ENCODE results near the gene SETD6. TPM values are rescaled to one million over a fixed set of nuclear protein-coding genes. Genes with fewer than 3 reads are reported as not detected.

The SETD6 gene, protein sequence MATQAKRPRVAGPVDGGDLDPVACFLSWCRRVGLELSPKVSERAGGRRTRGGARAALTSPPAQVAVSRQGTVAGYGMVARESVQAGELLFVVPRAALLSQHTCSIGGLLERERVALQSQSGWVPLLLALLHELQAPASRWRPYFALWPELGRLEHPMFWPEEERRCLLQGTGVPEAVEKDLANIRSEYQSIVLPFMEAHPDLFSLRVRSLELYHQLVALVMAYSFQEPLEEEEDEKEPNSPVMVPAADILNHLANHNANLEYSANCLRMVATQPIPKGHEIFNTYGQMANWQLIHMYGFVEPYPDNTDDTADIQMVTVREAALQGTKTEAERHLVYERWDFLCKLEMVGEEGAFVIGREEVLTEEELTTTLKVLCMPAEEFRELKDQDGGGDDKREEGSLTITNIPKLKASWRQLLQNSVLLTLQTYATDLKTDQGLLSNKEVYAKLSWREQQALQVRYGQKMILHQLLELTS
- 1 to 10 TPM; 8.1 to 8.5 TPM for total RNA-seq

DNA sequence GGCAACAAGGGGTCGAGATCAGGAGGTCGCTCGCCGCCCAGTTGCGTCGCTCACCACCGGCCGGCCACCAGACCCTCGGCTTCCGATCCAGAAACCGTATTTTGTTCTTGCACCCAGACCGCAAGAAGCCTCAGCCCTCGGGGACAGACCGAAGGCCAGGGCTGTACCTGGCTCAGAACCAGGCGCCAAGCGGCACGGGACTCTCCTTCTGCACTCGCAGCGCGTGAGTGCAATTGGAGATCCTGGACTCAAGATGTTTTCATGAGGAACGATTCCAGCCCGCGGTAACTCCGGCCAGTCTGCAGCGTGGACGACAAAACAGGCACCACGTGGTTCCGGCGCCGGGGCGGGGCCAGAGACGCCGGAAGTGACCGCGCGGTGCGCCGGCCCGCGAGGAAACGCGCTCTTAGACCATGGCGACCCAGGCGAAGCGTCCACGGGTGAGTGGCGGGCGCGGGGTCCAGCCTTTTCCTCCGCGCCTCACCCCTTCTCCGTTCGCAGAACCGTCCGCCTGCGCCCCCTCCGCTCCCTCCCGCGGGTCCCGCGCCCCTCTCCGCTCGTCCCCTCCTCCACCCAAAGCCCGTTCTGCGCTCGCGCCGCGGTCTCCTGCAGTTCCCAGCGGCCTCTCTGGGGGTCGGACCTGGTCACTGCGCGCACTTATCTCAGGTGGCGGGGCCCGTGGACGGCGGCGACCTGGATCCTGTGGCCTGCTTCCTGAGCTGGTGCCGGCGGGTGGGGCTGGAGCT is at the start of gene SETD6:
Gene SETD6 (plus strand): TSS at position 393 of the 746 bp plus-strand sequence. CDS start 21 bp downstream, at position 414.
- H3K4me1 Mint-ChIP-seq (ENCODE audit: low read depth) = peaks cover 45% of the 10 kb centered on the region
- CTCF ChIA-PET = interaction anchor here (0.8 to 5.8 kb wide), 4 partner anchors 20 to 241 kb away, joined by 3 to 49 read pairs (median 6); no protein-coding TSS in a partner anchor
- peaks cover 17% of the 10 kb centered on the region for H3K36me3 Mint-ChIP-seq (ENCODE audit: low read depth)
- peak within 1 kb of the TSS; percentile 74 for H3K27ac Mint-ChIP-seq
- intact Hi-C loops (cut with micrococcal nuclease) = loop anchor here (1.0 to 5.0 kb wide), 5 partner anchors 14 to 388 kb away; partner anchors contain the start of genes CFAP20 and NDRG4
- H3K9me3 Mint-ChIP-seq = no peaks in the 10 kb centered on the region
- no peaks in the 10 kb centered on the region for H3K27me3 Mint-ChIP-seq (ENCODE audit: low read depth)
- peak; percentile 78 for DNase-seq
- H3K4me3 Mint-ChIP-seq = peak within 1 kb of the TSS; percentile 88

DNA sequence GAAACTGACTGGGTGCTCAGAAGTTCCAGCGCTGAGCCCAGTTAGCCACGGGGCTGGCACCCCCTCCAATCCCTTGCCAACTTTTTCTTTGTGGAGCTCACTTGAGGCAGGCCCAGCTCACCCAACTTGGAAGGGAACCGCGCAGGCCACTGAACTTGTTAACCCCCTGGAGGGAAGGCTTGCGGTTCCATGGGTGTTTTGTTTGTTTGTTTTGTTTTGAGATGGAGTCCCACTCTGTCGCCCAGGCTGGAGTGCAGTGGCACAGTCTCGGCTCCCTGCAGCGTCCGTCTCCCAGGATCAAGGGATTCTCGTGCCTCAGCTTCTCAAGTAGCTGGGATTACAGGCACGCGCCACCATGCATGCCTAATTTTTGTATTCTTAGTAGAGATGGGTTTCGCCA is 49.5 kb upstream of the SETD6 start:
- peaks cover 61% of the 10 kb centered on the region for H3K27me3 Mint-ChIP-seq (ENCODE audit: low read depth)
- DNase-seq = no peak
- H3K4me1 Mint-ChIP-seq (ENCODE audit: low read depth) = peaks cover 7% of the 10 kb centered on the region
- H3K36me3 Mint-ChIP-seq (ENCODE audit: low read depth) = no peaks in the 10 kb centered on the region
- no peaks in the 10 kb centered on the region for H3K9me3 Mint-ChIP-seq
- intact Hi-C loops (cut with micrococcal nuclease) = no loop called here
- no peak overlapping the region for H3K27ac Mint-ChIP-seq
- CTCF ChIA-PET = interaction anchor here (0.6 kb wide), 1 partner anchor 1160 kb away, joined by 4 read pairs; no protein-coding TSS in a partner anchor
- H3K4me3 Mint-ChIP-seq = no peak overlapping the region

DNA sequence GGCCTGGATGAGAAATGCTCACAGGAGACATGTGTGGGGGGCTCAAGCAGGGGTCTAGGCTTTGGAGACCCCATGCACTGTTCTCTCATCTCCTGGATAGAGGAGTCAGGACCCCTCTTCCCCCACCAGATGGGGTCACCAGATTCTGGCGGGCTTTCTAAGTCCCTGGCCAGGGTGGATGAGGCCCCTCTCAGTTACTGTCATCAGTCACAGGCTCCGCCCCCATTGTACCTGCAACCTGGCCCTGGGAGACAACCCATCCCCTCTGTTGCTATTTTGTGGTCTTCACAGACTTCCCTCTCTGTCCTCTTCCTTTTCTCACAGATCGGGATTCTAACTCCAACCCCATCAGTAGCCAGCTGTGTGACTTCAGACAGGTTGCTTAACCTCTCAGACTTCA is 48.9 kb upstream of the SETD6 start:
- intact Hi-C loops (cut with micrococcal nuclease) = no loop called here
- Mint-ChIP-seq H3K4me3 (no peak overlapping the region), H3K9me3 (no peaks in the 10 kb centered on the region), H3K4me1 (ENCODE audit: low read depth) (peaks cover 7% of the 10 kb centered on the region), H3K27me3 (ENCODE audit: low read depth) (peaks cover 57% of the 10 kb centered on the region), H3K36me3 (ENCODE audit: low read depth) (no peaks in the 10 kb centered on the region), H3K27ac (no peak overlapping the region)
- no peak for DNase-seq
- CTCF ChIA-PET = no interaction called here

GRCh38 chr16:58467905-58468304 is 47.4 kb upstream of the SETD6 start:
- intact Hi-C loops (cut with micrococcal nuclease) = no loop called here
- Mint-ChIP-seq H3K4me3 (no peak overlapping the region), H3K27me3 (ENCODE audit: low read depth) (peaks cover 42% of the 10 kb centered on the region), H3K36me3 (ENCODE audit: low read depth) (no peaks in the 10 kb centered on the region), H3K4me1 (ENCODE audit: low read depth) (peaks cover 7% of the 10 kb centered on the region), H3K27ac (no peak overlapping the region), H3K9me3 (no peaks in the 10 kb centered on the region)
- CTCF ChIA-PET = no interaction called here
- no peak for DNase-seq

DNA sequence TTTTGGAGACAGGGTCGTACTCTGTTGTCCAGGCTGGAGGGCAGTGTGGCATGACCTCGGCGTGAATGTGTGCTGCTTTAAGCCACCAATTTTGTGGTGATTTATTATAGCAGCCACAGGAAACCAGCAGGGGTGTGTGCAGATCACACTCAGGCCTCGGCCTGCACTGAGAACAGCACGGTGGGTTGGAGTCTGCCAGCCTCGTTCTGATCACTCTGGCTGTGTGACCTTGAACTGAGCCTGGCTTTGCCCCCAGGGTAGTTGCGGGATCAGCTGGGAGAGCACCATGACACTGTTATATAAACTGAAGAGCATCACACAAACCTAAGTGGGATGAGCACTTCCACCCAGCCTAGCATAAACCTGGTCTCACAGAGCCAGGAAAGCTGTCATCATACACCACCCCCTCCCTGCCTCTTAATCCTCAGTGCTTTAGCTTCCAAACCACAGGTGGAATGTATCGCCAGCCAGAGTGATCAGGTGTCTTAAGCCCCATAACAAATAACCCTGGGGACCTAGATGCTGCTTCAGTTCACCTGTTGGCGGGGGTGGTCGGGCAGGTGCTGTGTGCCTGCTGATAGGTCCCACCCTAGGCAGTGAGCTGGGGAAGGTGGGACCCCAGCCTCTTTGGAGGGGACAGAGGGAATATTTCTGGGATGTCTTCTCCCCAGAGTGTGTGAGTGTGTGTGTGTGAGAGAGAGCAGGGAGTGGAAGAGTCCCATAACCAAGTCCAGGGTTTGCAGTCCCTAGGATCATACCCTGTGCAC is 43.9 kb upstream of the SETD6 start:
- peaks cover 23% of the 10 kb centered on the region for H3K27me3 Mint-ChIP-seq (ENCODE audit: low read depth)
- CTCF ChIA-PET = interaction anchor here (2.1 kb wide), 1 partner anchor 16 kb away, joined by 6 read pairs; no protein-coding TSS in a partner anchor
- H3K36me3 Mint-ChIP-seq (ENCODE audit: low read depth) = no peaks in the 10 kb centered on the region
- H3K4me3 Mint-ChIP-seq = no peak overlapping the region
- no peaks in the 10 kb centered on the region for H3K9me3 Mint-ChIP-seq
- no peaks in the 10 kb centered on the region for H3K4me1 Mint-ChIP-seq (ENCODE audit: low read depth)
- no peak for DNase-seq
- intact Hi-C loops (cut with micrococcal nuclease) = no loop called here
- no peak overlapping the region for H3K27ac Mint-ChIP-seq

- intact Hi-C loops (cut with micrococcal nuclease) = no loop called here
- Mint-ChIP-seq H3K4me1 (ENCODE audit: low read depth) (no peaks in the 10 kb centered on the region), H3K27me3 (ENCODE audit: low read depth) (peaks cover 16% of the 10 kb centered on the region), H3K4me3 (no peak overlapping the region), H3K9me3 (no peaks in the 10 kb centered on the region), H3K27ac (no peak overlapping the region), H3K36me3 (ENCODE audit: low read depth) (no peaks in the 10 kb centered on the region)
- no peak for DNase-seq
- CTCF ChIA-PET = interaction anchor here (2.1 kb wide), 1 partner anchor 15 kb away, joined by 6 read pairs; no protein-coding TSS in a partner anchor
Measured at GRCh38 chr16:58472266-58472665, 43.1 kb upstream of the SETD6 start.

- H3K4me1 Mint-ChIP-seq (ENCODE audit: low read depth) = no peaks in the 10 kb centered on the region
- no peak overlapping the region for H3K4me3 Mint-ChIP-seq
- no peaks in the 10 kb centered on the region for H3K9me3 Mint-ChIP-seq
- intact Hi-C loops (cut with micrococcal nuclease) = no loop called here
- CTCF ChIA-PET = interaction anchor here (0.7 kb wide), 1 partner anchor 15 kb away, joined by 3 read pairs; no protein-coding TSS in a partner anchor
- no peaks in the 10 kb centered on the region for H3K36me3 Mint-ChIP-seq (ENCODE audit: low read depth)
- H3K27ac Mint-ChIP-seq = no peak overlapping the region
- H3K27me3 Mint-ChIP-seq (ENCODE audit: low read depth) = peaks cover 14% of the 10 kb centered on the region
- DNase-seq = no peak
Measured at GRCh38 chr16:58472827-58473226, 42.5 kb upstream of the SETD6 start.

DNA sequence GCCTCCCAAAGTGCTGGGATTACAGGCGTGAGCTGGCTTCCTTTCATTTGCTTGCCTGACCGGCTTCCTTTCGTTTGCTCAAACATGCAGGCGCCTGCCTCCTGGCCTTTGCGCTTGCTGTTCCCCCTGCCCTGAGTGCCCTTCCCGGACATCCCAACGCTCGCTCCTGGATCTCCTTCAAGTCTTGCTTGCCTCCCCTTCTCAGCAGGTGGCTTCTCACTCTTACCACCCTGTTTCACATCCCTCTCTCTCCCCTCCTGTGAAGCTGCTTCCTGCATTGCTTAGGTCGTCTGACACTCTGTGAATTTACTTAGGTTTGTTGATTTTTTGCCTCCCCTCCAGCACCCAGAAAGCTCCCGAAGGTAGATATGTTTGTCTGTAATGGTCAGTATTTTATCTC is 41.0 kb upstream of the SETD6 start:
- no peak overlapping the region for H3K27ac Mint-ChIP-seq
- peaks cover 3% of the 10 kb centered on the region for H3K27me3 Mint-ChIP-seq (ENCODE audit: low read depth)
- no peaks in the 10 kb centered on the region for H3K9me3 Mint-ChIP-seq
- no peaks in the 10 kb centered on the region for H3K4me1 Mint-ChIP-seq (ENCODE audit: low read depth)
- DNase-seq = no peak
- H3K4me3 Mint-ChIP-seq = no peak overlapping the region
- no peaks in the 10 kb centered on the region for H3K36me3 Mint-ChIP-seq (ENCODE audit: low read depth)
- intact Hi-C loops (cut with micrococcal nuclease) = no loop called here
- CTCF ChIA-PET = interaction anchor here (1.0 kb wide), 1 partner anchor 48 kb away, joined by 6 read pairs; no protein-coding TSS in a partner anchor

GRCh38 chr16:58475091-58475619 is 40.2 kb upstream of the SETD6 start:
- DNase-seq = no peak
- Mint-ChIP-seq H3K9me3 (no peaks in the 10 kb centered on the region), H3K36me3 (ENCODE audit: low read depth) (no peaks in the 10 kb centered on the region), H3K4me1 (ENCODE audit: low read depth) (no peaks in the 10 kb centered on the region), H3K4me3 (no peak overlapping the region), H3K27ac (no peak overlapping the region), H3K27me3 (ENCODE audit: low read depth) (peaks cover 2% of the 10 kb centered on the region)
- CTCF ChIA-PET = interaction anchor here (1.0 to 1.3 kb wide), 2 partner anchors 12 to 49 kb away, joined by 5 to 6 read pairs; no protein-coding TSS in a partner anchor
- intact Hi-C loops (cut with micrococcal nuclease) = no loop called here

- Mint-ChIP-seq H3K27ac (no peak overlapping the region), H3K4me3 (no peak overlapping the region), H3K4me1 (ENCODE audit: low read depth) (no peaks in the 10 kb centered on the region), H3K9me3 (no peaks in the 10 kb centered on the region), H3K36me3 (ENCODE audit: low read depth) (no peaks in the 10 kb centered on the region), H3K27me3 (ENCODE audit: low read depth) (peaks cover 2% of the 10 kb centered on the region)
- DNase-seq = no peak
- CTCF ChIA-PET = interaction anchor here (1.2 kb wide), 1 partner anchor 142 kb away, joined by 3 read pairs; no protein-coding TSS in a partner anchor
- intact Hi-C loops (cut with micrococcal nuclease) = no loop called here
Measured at GRCh38 chr16:58476791-58477190, 38.5 kb upstream of the SETD6 start.

GRCh38 chr16:58478427-58478826 is 36.9 kb upstream of the SETD6 start:
- CTCF ChIA-PET = interaction anchor here (1.4 kb wide), 1 partner anchor 139 kb away, joined by 3 read pairs; no protein-coding TSS in a partner anchor
- peaks cover 2% of the 10 kb centered on the region for H3K27me3 Mint-ChIP-seq (ENCODE audit: low read depth)
- no peak overlapping the region for H3K4me3 Mint-ChIP-seq
- H3K4me1 Mint-ChIP-seq (ENCODE audit: low read depth) = no peaks in the 10 kb centered on the region
- H3K36me3 Mint-ChIP-seq (ENCODE audit: low read depth) = no peaks in the 10 kb centered on the region
- H3K9me3 Mint-ChIP-seq = no peaks in the 10 kb centered on the region
- DNase-seq = no peak
- no peak overlapping the region for H3K27ac Mint-ChIP-seq
- intact Hi-C loops (cut with micrococcal nuclease) = no loop called here
